Measurements from ENCODE around the gene PLCB4.

The PLCB4 gene

GRCh38 chr20:9490161-9490560 is 421.3 kb downstream of the PLCB4 start:
- no CpG with 5 or more reads among the region's 3 CpGs for WGBS (ENCODE audit: extremely low coverage, insufficient coverage, insufficient read length)

GRCh38 chr20:9490631-9491030 is 421.7 kb downstream of the PLCB4 start:
- no peak overlapping the region for H2AK5ac ChIP-seq (ENCODE audit: low read length)
- no peak overlapping the region for H4K8ac ChIP-seq (ENCODE audit: low read depth, low read length)
- no peak overlapping the region for H2BK12ac ChIP-seq (ENCODE audit: low read length)
- no peak overlapping the region for H3K23ac ChIP-seq (ENCODE audit: low read length)
- no peaks in the 10 kb centered on the region for H3K79me1 ChIP-seq (ENCODE audit: low read length)
- H3K36me3 ChIP-seq (ENCODE audit: control insufficient read depth in 1 of 2, insufficient read depth in 2 of 2, low read length in 2 of 2): no peaks in the 10 kb centered on the region
- H3K27ac ChIP-seq (ENCODE audit: low read depth, low read length): no peak overlapping the region
- no peak overlapping the region for H3K4me2 ChIP-seq (ENCODE audit: low read length)
- H2AFZ ChIP-seq (ENCODE audit: insufficient read depth, low read length, poor library complexity): no peak overlapping the region
- no peaks in the 10 kb centered on the region for H3K9me3 ChIP-seq (ENCODE audit: insufficient read depth, low read depth, low read length)
- no peak overlapping the region for H4K91ac ChIP-seq (ENCODE audit: low read depth, low read length)
- no peaks in the 10 kb centered on the region for H3K27me3 ChIP-seq (ENCODE audit: insufficient read depth, low read length)
- no peak overlapping the region for H2BK120ac ChIP-seq (ENCODE audit: insufficient read depth, low read length, poor library complexity)
- H3K18ac ChIP-seq (ENCODE audit: low read length): no peak overlapping the region
- no peak overlapping the region for H2BK5ac ChIP-seq (ENCODE audit: low read depth, low read length, poor library complexity)
- no peak for DNase-seq
- H3K9ac ChIP-seq (ENCODE audit: low read length): no peak overlapping the region
- H3K4me1 ChIP-seq (ENCODE audit: control insufficient read depth in 1 of 2, insufficient read depth in 2 of 2, low read length in 2 of 2): no peaks in the 10 kb centered on the region
- H3K14ac ChIP-seq (ENCODE audit: low read length): no peak overlapping the region
- H3K79me2 ChIP-seq (ENCODE audit: control insufficient read depth, insufficient read depth, low read length, poor library complexity): no peaks in the 10 kb centered on the region
- no CpG with 5 or more reads among the region's 3 CpGs for WGBS (ENCODE audit: extremely low coverage, insufficient coverage, insufficient read length)
- H3K4ac ChIP-seq (ENCODE audit: low read depth, low read length): no peak overlapping the region
- no peak overlapping the region for H3K4me3 ChIP-seq (ENCODE audit: low read depth, low read length)
- H4K12ac ChIP-seq (ENCODE audit: low read depth, low read length): no peak overlapping the region

More at GRCh38 chr20:9490161-9490560, 421.3 kb downstream of the PLCB4 start:
- no peaks in the 10 kb centered on the region for H3K9me3 ChIP-seq (ENCODE audit: insufficient read depth, low read depth, low read length)
- H3K4me2 ChIP-seq (ENCODE audit: low read length): no peak overlapping the region
- H2AFZ ChIP-seq (ENCODE audit: insufficient read depth, low read length, poor library complexity): no peak overlapping the region
- H2AK5ac ChIP-seq (ENCODE audit: low read length): no peak overlapping the region
- no peak overlapping the region for H3K9ac ChIP-seq (ENCODE audit: low read length)
- no peak overlapping the region for H3K27ac ChIP-seq (ENCODE audit: low read depth, low read length)
- H4K12ac ChIP-seq (ENCODE audit: low read depth, low read length): no peak overlapping the region
- H3K27me3 ChIP-seq (ENCODE audit: insufficient read depth, low read length): no peaks in the 10 kb centered on the region
- H4K8ac ChIP-seq (ENCODE audit: low read depth, low read length): no peak overlapping the region
- no peak overlapping the region for H3K4me3 ChIP-seq (ENCODE audit: low read depth, low read length)
- no peak for DNase-seq
- H4K91ac ChIP-seq (ENCODE audit: low read depth, low read length): no peak overlapping the region
- H3K4me1 ChIP-seq (ENCODE audit: control insufficient read depth in 1 of 2, insufficient read depth in 2 of 2, low read length in 2 of 2): no peaks in the 10 kb centered on the region
- H3K79me2 ChIP-seq (ENCODE audit: control insufficient read depth, insufficient read depth, low read length, poor library complexity): no peaks in the 10 kb centered on the region
- no peak overlapping the region for H3K23ac ChIP-seq (ENCODE audit: low read length)
- H2BK120ac ChIP-seq (ENCODE audit: insufficient read depth, low read length, poor library complexity): no peak overlapping the region
- H2BK12ac ChIP-seq (ENCODE audit: low read length): no peak overlapping the region
- no peak overlapping the region for H2BK5ac ChIP-seq (ENCODE audit: low read depth, low read length, poor library complexity)
- no peaks in the 10 kb centered on the region for H3K79me1 ChIP-seq (ENCODE audit: low read length)
- no peak overlapping the region for H3K4ac ChIP-seq (ENCODE audit: low read depth, low read length)
- no peak overlapping the region for H3K18ac ChIP-seq (ENCODE audit: low read length)
- no peaks in the 10 kb centered on the region for H3K36me3 ChIP-seq (ENCODE audit: control insufficient read depth in 1 of 2, insufficient read depth in 2 of 2, low read length in 2 of 2)
- no peak overlapping the region for H3K14ac ChIP-seq (ENCODE audit: low read length)

- no peak overlapping the region for H2BK12ac ChIP-seq (ENCODE audit: low read length)
- no peak overlapping the region for H3K9ac ChIP-seq (ENCODE audit: low read length)
- H2BK5ac ChIP-seq (ENCODE audit: low read depth, low read length, poor library complexity): no peak overlapping the region
- H3K18ac ChIP-seq (ENCODE audit: low read length): no peak overlapping the region
- H3K4ac ChIP-seq (ENCODE audit: low read depth, low read length): no peak overlapping the region
- H3K9me3 ChIP-seq (ENCODE audit: insufficient read depth, low read depth, low read length): no peaks in the 10 kb centered on the region
- H3K27me3 ChIP-seq (ENCODE audit: insufficient read depth, low read length): no peaks in the 10 kb centered on the region
- no peaks in the 10 kb centered on the region for H3K4me1 ChIP-seq (ENCODE audit: control insufficient read depth in 1 of 2, insufficient read depth in 2 of 2, low read length in 2 of 2)
- no peak overlapping the region for H2AFZ ChIP-seq (ENCODE audit: insufficient read depth, low read length, poor library complexity)
- no peak overlapping the region for H3K4me2 ChIP-seq (ENCODE audit: low read length)
- no peak overlapping the region for H3K27ac ChIP-seq (ENCODE audit: low read depth, low read length)
- no peak overlapping the region for H3K23ac ChIP-seq (ENCODE audit: low read length)
- H4K12ac ChIP-seq (ENCODE audit: low read depth, low read length): no peak overlapping the region
- no peaks in the 10 kb centered on the region for H3K36me3 ChIP-seq (ENCODE audit: control insufficient read depth in 1 of 2, insufficient read depth in 2 of 2, low read length in 2 of 2)
- no peak overlapping the region for H2AK5ac ChIP-seq (ENCODE audit: low read length)
- no peak overlapping the region for H4K91ac ChIP-seq (ENCODE audit: low read depth, low read length)
- no CpG with 5 or more reads among the region's 1 CpG for WGBS (ENCODE audit: extremely low coverage, insufficient coverage, insufficient read length)
- H3K4me3 ChIP-seq (ENCODE audit: low read depth, low read length): no peak overlapping the region
- no peak for DNase-seq
- H3K79me1 ChIP-seq (ENCODE audit: low read length): no peaks in the 10 kb centered on the region
- no peak overlapping the region for H4K8ac ChIP-seq (ENCODE audit: low read depth, low read length)
- no peak overlapping the region for H3K14ac ChIP-seq (ENCODE audit: low read length)
- no peak overlapping the region for H2BK120ac ChIP-seq (ENCODE audit: insufficient read depth, low read length, poor library complexity)
- H3K79me2 ChIP-seq (ENCODE audit: control insufficient read depth, insufficient read depth, low read length, poor library complexity): no peaks in the 10 kb centered on the region
These were observed 422.4 kb downstream of the PLCB4 start for GRCh38 chr20:9491324-9491723.

GRCh38 chr20:9492067-9492466 is 423.2 kb downstream of the PLCB4 start:
- H3K79me1 ChIP-seq (ENCODE audit: low read length): no peaks in the 10 kb centered on the region

More at GRCh38 chr20:9492067-9492466, 423.2 kb downstream of the PLCB4 start:
- H2BK12ac ChIP-seq (ENCODE audit: low read length): no peak overlapping the region
- no peaks in the 10 kb centered on the region for H3K36me3 ChIP-seq (ENCODE audit: control insufficient read depth in 1 of 2, insufficient read depth in 2 of 2, low read length in 2 of 2)
- no peak overlapping the region for H4K8ac ChIP-seq (ENCODE audit: low read depth, low read length)
- H3K79me2 ChIP-seq (ENCODE audit: control insufficient read depth, insufficient read depth, low read length, poor library complexity): no peaks in the 10 kb centered on the region
- H3K4me2 ChIP-seq (ENCODE audit: low read length): no peak overlapping the region
- H3K4me3 ChIP-seq (ENCODE audit: low read depth, low read length): no peak overlapping the region
- no peaks in the 10 kb centered on the region for H3K27me3 ChIP-seq (ENCODE audit: insufficient read depth, low read length)
- H2BK120ac ChIP-seq (ENCODE audit: insufficient read depth, low read length, poor library complexity): no peak overlapping the region
- no peak overlapping the region for H4K12ac ChIP-seq (ENCODE audit: low read depth, low read length)
- no peak for DNase-seq
- no peaks in the 10 kb centered on the region for H3K4me1 ChIP-seq (ENCODE audit: control insufficient read depth in 1 of 2, insufficient read depth in 2 of 2, low read length in 2 of 2)
- H3K14ac ChIP-seq (ENCODE audit: low read length): no peak overlapping the region
- H2BK5ac ChIP-seq (ENCODE audit: low read depth, low read length, poor library complexity): no peak overlapping the region
- H3K27ac ChIP-seq (ENCODE audit: low read depth, low read length): no peak overlapping the region
- no peak overlapping the region for H4K91ac ChIP-seq (ENCODE audit: low read depth, low read length)
- H3K18ac ChIP-seq (ENCODE audit: low read length): no peak overlapping the region
- no CpG with 5 or more reads among the region's 4 CpGs for WGBS (ENCODE audit: extremely low coverage, insufficient coverage, insufficient read length)
- H3K23ac ChIP-seq (ENCODE audit: low read length): no peak overlapping the region
- H3K9ac ChIP-seq (ENCODE audit: low read length): peak overlapping the region; percentile 45
- no peak overlapping the region for H2AK5ac ChIP-seq (ENCODE audit: low read length)
- no peaks in the 10 kb centered on the region for H3K9me3 ChIP-seq (ENCODE audit: insufficient read depth, low read depth, low read length)
- H2AFZ ChIP-seq (ENCODE audit: insufficient read depth, low read length, poor library complexity): no peak overlapping the region
- H3K4ac ChIP-seq (ENCODE audit: low read depth, low read length): no peak overlapping the region
